ENCODE results near the gene KLHL40. TPM values are rescaled to one million over a fixed set of nuclear protein-coding genes. Genes with fewer than 3 reads are reported as not detected.

Gene KLHL40
- polyA plus RNA-seq, 1 donor (not counting 4 experiments of a cell fraction or from before 2014, with no cell fraction given) = not detected

GRCh38 chr3:42657675-42658074 is 27.7 kb upstream of the KLHL40 start:
- Histone ChIP-seq H3K36me3 (ENCODE audit: control insufficient read depth in 2 of 2, extremely low read depth in 1 of 2, insufficient read depth in 2 of 2, low read length in 2 of 2) (peaks cover 13 to 14% of the 10 kb centered on the region in 2 experiments), H3K4me2 (ENCODE audit: control insufficient read depth, extremely low read depth, insufficient read depth, low read depth, low read length) (no peak overlapping the region), H3K9me3 (ENCODE audit: control insufficient read depth, low read depth, low read length) (no peaks in the 10 kb centered on the region), H3K27ac (ENCODE audit: control insufficient read depth, insufficient read depth, low read length) (no peak overlapping the region), H3K27me3 (ENCODE audit: control insufficient read depth, extremely low read depth, insufficient read depth, low read length) (no peaks in the 10 kb centered on the region), H3K79me2 (ENCODE audit: control insufficient read depth, insufficient read depth, low read length) (peaks cover 12% of the 10 kb centered on the region), H2AFZ (ENCODE audit: control insufficient read depth, low read length) (no peak overlapping the region), H3K9ac (ENCODE audit: control insufficient read depth, extremely low read depth, insufficient read depth, low read length) (no peak overlapping the region), H3K9me1 (ENCODE audit: control insufficient read depth, extremely low read depth, insufficient read depth, low read length) (peaks cover 2% of the 10 kb centered on the region), H3K4me3 (ENCODE audit: control insufficient read depth in 2 of 3, extremely low read depth in 1 of 3, insufficient read depth in 2 of 3, low read depth in 1 of 3, low read length in 3 of 3) (no peak overlapping the region), H4K20me1 (ENCODE audit: control insufficient read depth, extremely low read depth, insufficient read depth, low read length) (peaks cover 3% of the 10 kb centered on the region), H3K4me1 (ENCODE audit: control insufficient read depth, extremely low read depth, insufficient read depth, low read length) (peaks cover 25% of the 10 kb centered on the region)
- no peak for TF ChIP-seq EZH2 (IDR thresholded peaks at IDR 0.05; ENCODE audit: low read length)
- TF ChIP-seq, protein P1, sequence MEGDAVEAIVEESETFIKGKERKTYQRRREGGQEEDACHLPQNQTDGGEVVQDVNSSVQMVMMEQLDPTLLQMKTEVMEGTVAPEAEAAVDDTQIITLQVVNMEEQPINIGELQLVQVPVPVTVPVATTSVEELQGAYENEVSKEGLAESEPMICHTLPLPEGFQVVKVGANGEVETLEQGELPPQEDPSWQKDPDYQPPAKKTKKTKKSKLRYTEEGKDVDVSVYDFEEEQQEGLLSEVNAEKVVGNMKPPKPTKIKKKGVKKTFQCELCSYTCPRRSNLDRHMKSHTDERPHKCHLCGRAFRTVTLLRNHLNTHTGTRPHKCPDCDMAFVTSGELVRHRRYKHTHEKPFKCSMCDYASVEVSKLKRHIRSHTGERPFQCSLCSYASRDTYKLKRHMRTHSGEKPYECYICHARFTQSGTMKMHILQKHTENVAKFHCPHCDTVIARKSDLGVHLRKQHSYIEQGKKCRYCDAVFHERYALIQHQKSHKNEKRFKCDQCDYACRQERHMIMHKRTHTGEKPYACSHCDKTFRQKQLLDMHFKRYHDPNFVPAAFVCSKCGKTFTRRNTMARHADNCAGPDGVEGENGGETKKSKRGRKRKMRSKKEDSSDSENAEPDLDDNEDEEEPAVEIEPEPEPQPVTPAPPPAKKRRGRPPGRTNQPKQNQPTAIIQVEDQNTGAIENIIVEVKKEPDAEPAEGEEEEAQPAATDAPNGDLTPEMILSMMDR (optimal IDR thresholded peaks at IDR 0.05 in 1 of 3, IDR thresholded peaks at IDR 0.05 in 1 of 3, conservative IDR thresholded peaks at IDR 0.05 in 1 of 3; ENCODE audit: extremely low read depth in 1 of 3, insufficient read depth in 2 of 3, low read length in 3 of 3) = no peak
- dilution Hi-C loops (cut with MboI; ENCODE audit: extremely low pct_ligation_motif_present, low sequenced_read_pairs) = no loop called here
- FAIRE-seq (no peak), DNase-seq (ENCODE audit: low read depth, low spot score) (no peak)

GRCh38 chr3:42658091-42658770 is 27.1 kb upstream of the KLHL40 start:
- FAIRE-seq (no peak), DNase-seq (ENCODE audit: low read depth, low spot score) (no peak)
- Histone ChIP-seq H3K4me1 (ENCODE audit: control insufficient read depth, extremely low read depth, insufficient read depth, low read length) (peaks cover 19% of the 10 kb centered on the region), H3K9me1 (ENCODE audit: control insufficient read depth, extremely low read depth, insufficient read depth, low read length) (peaks cover 2% of the 10 kb centered on the region), H3K9me3 (ENCODE audit: control insufficient read depth, low read depth, low read length) (no peaks in the 10 kb centered on the region), H3K36me3 (ENCODE audit: control insufficient read depth in 2 of 2, extremely low read depth in 1 of 2, insufficient read depth in 2 of 2, low read length in 2 of 2) (peaks cover 14% of the 10 kb centered on the region in 2 experiments), H3K4me3 (ENCODE audit: control insufficient read depth in 2 of 3, extremely low read depth in 1 of 3, insufficient read depth in 2 of 3, low read depth in 1 of 3, low read length in 3 of 3) (no peak overlapping the region), H3K79me2 (ENCODE audit: control insufficient read depth, insufficient read depth, low read length) (peaks cover 9% of the 10 kb centered on the region), H2AFZ (ENCODE audit: control insufficient read depth, low read length) (no peak overlapping the region), H3K9ac (ENCODE audit: control insufficient read depth, extremely low read depth, insufficient read depth, low read length) (no peak overlapping the region), H3K27ac (ENCODE audit: control insufficient read depth, insufficient read depth, low read length) (no peak overlapping the region), H3K27me3 (ENCODE audit: control insufficient read depth, extremely low read depth, insufficient read depth, low read length) (no peaks in the 10 kb centered on the region), H3K4me2 (ENCODE audit: control insufficient read depth, extremely low read depth, insufficient read depth, low read depth, low read length) (no peak overlapping the region), H4K20me1 (ENCODE audit: control insufficient read depth, extremely low read depth, insufficient read depth, low read length) (peaks cover 3% of the 10 kb centered on the region)
- dilution Hi-C loops (cut with MboI; ENCODE audit: extremely low pct_ligation_motif_present, low sequenced_read_pairs) = no loop called here
- no peak for TF ChIP-seq EZH2 (IDR thresholded peaks at IDR 0.05; ENCODE audit: low read length)
- TF ChIP-seq, protein P1 (optimal IDR thresholded peaks at IDR 0.05 in 1 of 3, IDR thresholded peaks at IDR 0.05 in 1 of 3, conservative IDR thresholded peaks at IDR 0.05 in 1 of 3; ENCODE audit: extremely low read depth in 1 of 3, insufficient read depth in 2 of 3, low read length in 3 of 3) = no peak
